Vagina (tissue), 2 donors: ENCODE data around the gene CFAP46. TPM values are rescaled to one million over a fixed set of nuclear protein-coding genes. Genes with fewer than 3 reads are reported as not detected.

Experiments
- DNase-seq, 2 donors: peaks; one replicate each; pipeline ENCODE4 v3.0.0-alpha.2; 2017; ENCODE audit errors: extremely low spot score in 2 of 2
- H3K27ac ChIP-seq: fragments of 200-600 bp; sonication (generic); one replicate; pipeline ENCODE4 v1.5.1; 2019
- H3K27me3 ChIP-seq: fragments of 200-600 bp; sonication (generic); one replicate; pipeline ENCODE4 v1.5.1; 2019
- H3K36me3 ChIP-seq, 2 donors: fragments of 200-600 bp; sonication (generic); one replicate each; pipeline ENCODE4 v1.5.1; 2017 to 2019
- H3K4me1 ChIP-seq: fragments of 200-600 bp; sonication (generic); one replicate; pipeline ENCODE4 v1.5.1; 2019
- H3K4me3 ChIP-seq, 2 donors: fragments of 200-600 bp; sonication (generic); 1 replicate in 1 of 2; 2 replicates in 1 of 2; pipeline ENCODE4 v1.5.1; 2016 to 2019
- H3K9me3 ChIP-seq: fragments of 200-600 bp; sonication (generic); one replicate; pipeline ENCODE4 v1.5.1; 2019
- POLR2A ChIP-seq, 2 donors: fragments of 450-650 bp; IDR thresholded peaks; one replicate each; pipeline ENCODE4 v1.6.1; 2017; ENCODE audit warnings: antibody characterized with exemption in 2 of 2, mild to moderate bottlenecking in 2 of 2, moderate library complexity in 2 of 2
- POLR2AphosphoS5 ChIP-seq, 2 donors: sonication (generic); formaldehyde crosslinking; IDR thresholded peaks; one replicate each; pipeline ENCODE4 v1.9.0; 2017; ENCODE audit warnings: antibody characterized with exemption in 2 of 2, mild to moderate bottlenecking in 2 of 2, low read depth in 1 of 2; ENCODE audit not compliant: insufficient read depth in 1 of 2
- intact Hi-C: fragments of 100-400 bp; cut with DNase I; formaldehyde crosslinking; loops from one replicate; pipeline ENCODE4 v1.15.1; 2023
- total RNA-seq: library from RNA; depleted of rRNA; stranded (reverse); fragments of >200 nt; gene quantifications from one replicate; pipeline ENCODE4 v1.2.3, GENCODE V29; 2016
- TF ChIP-seq, protein P1 (sequence below), 3 experiments: fragments of 450-650 bp in 2 of 3; fragments of 200-600 bp in 1 of 3; sonication (generic) in 1 of 3; IDR thresholded peaks; one replicate each; pipeline ENCODE4 v1.5.1; 2017 to 2019; ENCODE audit warnings: antibody characterized with exemption in 3 of 3, mild to moderate bottlenecking in 2 of 3, moderate library complexity in 2 of 3

CFAP46 gene
- total RNA-seq, 1 donor from 2014 or later: not detected

DNA sequence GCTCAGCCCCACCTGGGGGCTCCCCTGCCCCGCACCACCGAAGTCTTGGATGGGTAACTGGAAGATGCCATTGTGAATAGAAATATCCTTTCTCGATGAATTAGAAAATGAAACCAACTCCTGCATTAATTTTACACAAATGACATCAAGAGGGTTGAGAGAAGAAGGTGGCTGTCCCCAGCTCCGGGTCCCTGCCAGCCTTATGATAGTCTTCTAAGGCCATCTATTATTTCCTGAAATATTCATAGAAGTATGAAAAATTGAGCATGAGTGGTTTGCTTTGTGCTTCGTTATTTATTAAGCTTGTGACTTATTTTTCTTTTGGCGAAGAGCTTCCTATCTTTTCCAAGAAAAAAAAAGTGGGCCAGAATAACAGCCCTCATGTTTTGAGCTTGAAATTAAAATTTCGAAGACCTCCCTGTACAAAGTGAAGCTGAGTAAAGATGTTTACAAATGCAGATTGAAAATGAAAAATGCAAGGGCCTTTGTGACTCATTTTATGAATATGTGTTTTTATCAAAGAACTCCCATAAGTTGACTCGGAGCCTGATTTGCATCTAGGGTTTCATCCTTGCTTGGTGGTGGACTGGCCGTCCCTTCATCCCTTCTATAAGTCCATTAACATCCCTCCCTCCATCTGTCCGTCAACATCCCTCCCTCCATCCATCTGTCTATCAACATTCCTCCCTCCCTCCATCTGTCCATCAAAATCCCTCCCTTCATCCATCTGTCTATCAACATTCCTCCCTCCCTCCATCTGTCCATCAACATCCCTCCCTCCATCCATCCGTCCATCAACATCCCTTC lies 20.5 kb upstream of the CFAP46 start:
- TF ChIP-seq POLR2AphosphoS5 (IDR thresholded peaks at IDR 0.05; ENCODE audit: insufficient read depth in 1 of 2, low read depth in 1 of 2): no peak
- no peak for TF ChIP-seq POLR2A (IDR thresholded peaks at IDR 0.05)
- TF ChIP-seq, protein P1, sequence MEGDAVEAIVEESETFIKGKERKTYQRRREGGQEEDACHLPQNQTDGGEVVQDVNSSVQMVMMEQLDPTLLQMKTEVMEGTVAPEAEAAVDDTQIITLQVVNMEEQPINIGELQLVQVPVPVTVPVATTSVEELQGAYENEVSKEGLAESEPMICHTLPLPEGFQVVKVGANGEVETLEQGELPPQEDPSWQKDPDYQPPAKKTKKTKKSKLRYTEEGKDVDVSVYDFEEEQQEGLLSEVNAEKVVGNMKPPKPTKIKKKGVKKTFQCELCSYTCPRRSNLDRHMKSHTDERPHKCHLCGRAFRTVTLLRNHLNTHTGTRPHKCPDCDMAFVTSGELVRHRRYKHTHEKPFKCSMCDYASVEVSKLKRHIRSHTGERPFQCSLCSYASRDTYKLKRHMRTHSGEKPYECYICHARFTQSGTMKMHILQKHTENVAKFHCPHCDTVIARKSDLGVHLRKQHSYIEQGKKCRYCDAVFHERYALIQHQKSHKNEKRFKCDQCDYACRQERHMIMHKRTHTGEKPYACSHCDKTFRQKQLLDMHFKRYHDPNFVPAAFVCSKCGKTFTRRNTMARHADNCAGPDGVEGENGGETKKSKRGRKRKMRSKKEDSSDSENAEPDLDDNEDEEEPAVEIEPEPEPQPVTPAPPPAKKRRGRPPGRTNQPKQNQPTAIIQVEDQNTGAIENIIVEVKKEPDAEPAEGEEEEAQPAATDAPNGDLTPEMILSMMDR (IDR thresholded peaks at IDR 0.05): no peak
- Histone ChIP-seq H3K9me3 (no peaks in the 10 kb centered on the region), H3K36me3 (no peaks in the 10 kb centered on the region), H3K27me3 (no peaks in the 10 kb centered on the region), H3K4me3 (peak overlapping the region; percentile 42 to 55), H3K4me1 (peaks cover 14% of the 10 kb centered on the region), H3K27ac (no peak overlapping the region)
- intact Hi-C loops: no loop called here
- DNase-seq: no peak

DNA sequence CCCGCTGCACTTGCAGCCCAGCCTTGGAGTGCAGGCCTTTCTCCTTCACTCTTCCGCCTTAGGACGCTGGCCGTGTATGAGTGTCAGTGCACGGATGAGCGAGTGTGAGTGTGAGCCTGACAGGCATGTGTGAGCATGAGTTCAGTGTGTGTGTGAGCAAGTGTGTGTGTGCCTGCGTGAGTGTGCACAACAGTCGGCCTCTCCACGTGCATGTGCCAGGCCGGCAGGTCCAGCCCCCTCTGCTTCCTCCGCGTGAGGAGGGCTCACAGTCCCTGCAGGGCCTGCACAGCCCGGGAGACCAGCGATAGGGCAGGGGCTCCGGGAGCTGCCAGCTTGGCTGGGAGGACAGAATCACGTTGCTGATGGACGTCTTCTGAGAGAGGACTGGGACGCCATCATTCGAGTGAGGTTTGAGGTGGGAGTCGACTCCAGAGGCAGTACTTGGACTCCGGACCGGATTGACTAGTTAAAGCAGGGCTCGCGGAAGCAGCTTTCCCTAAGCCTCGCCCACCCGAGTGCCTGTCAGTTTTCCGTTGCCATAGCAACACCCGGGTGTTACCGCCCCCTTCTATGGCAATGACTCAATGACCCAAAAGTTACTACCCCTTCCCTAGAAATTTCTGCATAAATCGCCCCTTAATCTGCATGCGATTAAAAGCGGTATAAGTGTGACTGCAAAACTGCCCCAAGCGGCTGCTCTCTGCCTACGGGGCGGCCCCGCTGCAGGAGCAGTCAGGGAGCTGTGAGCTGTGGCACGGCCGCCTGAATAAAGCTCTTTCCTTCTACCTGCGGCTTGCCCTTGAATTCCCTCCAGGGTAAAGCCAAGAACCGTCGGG lies 19.6 kb upstream of the CFAP46 start:
- H3K27ac ChIP-seq: no peak overlapping the region
- intact Hi-C loops: no loop called here

DNA sequence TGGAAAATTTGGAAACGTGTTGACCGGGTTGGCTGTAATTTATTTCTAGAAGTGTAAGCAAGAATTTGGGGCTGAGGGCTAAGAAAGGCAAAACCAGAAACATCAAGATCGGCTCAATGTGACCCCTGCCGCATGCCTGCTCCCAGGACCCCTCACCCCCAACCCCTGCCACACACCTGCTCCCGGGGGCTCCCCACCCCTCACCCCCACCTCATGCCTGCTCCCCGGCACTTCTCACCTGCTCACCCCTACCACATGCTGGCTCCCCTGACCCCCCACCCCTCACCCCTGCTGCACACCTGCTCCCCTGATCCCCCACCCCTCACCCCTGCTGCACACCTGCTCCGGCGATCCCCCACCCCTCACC lies 19.0 kb upstream of the CFAP46 start:
- Histone ChIP-seq H3K4me3 (no peak overlapping the region), H3K9me3 (no peaks in the 10 kb centered on the region), H3K27ac (no peak overlapping the region), H3K4me1 (peaks cover 14% of the 10 kb centered on the region), H3K27me3 (no peaks in the 10 kb centered on the region), H3K36me3 (no peaks in the 10 kb centered on the region)
- no peak for DNase-seq
- intact Hi-C loops: no loop called here
- TF ChIP-seq POLR2A (IDR thresholded peaks at IDR 0.05) (no peak), POLR2AphosphoS5 (IDR thresholded peaks at IDR 0.05; ENCODE audit: insufficient read depth in 1 of 2, low read depth in 1 of 2) (no peak)
- TF ChIP-seq, protein P1 (IDR thresholded peaks at IDR 0.05): no peak

More for the DNA sequence above, 19.6 kb upstream of the CFAP46 start:
- Histone ChIP-seq H3K4me3 (peak overlapping the region; percentile 42 to 55), H3K4me1 (peaks cover 14% of the 10 kb centered on the region), H3K9me3 (no peaks in the 10 kb centered on the region), H3K36me3 (no peaks in the 10 kb centered on the region), H3K27me3 (no peaks in the 10 kb centered on the region)
- TF ChIP-seq, protein P1 (IDR thresholded peaks at IDR 0.05): no peak
- TF ChIP-seq POLR2AphosphoS5 (IDR thresholded peaks at IDR 0.05; ENCODE audit: insufficient read depth in 1 of 2, low read depth in 1 of 2) (peak in 1 of 2 donors; percentile 24), POLR2A (IDR thresholded peaks at IDR 0.05) (no peak)
- DNase-seq: no peak

DNA sequence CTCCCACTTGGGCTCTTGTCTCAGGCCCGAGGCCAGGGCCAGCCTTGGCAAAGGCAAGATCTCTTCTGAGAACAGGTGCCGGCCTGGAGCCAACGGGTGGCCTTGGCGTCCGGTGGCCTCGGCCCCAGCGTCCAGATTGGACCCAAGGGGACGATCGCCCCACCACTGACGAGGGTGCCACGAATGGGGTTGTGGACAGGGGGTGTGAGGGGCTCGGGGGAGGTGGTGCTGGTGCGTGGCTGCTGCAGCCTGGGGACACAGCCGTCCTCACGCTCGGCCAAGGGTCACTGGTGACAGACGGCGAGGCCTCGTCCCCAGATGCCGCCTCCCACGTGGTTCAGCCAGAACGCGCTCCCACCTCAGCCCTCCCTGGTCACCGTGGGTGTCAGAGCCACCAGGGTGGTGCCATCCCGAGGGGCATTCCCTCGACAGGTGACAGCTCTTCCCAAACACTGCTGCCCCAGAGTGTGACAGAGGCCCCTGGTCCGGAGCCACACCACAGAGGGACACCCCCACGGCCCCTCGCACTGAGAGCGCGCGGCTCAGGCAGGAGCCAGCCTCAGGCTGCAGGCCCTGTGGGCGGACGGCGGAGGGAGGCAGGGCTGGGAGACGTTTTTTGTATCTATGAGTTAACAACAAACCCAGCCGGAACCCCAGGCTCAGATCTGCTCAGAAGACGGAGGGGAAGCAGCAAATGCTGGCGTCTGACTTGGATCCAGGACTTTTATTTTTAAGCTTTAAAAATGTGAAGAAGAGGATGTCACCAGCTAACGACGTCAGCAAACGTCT lies 18.5 kb upstream of the CFAP46 start:
- intact Hi-C loops: no loop called here
- Histone ChIP-seq H3K9me3 (no peaks in the 10 kb centered on the region), H3K36me3 (no peaks in the 10 kb centered on the region), H3K27me3 (no peaks in the 10 kb centered on the region), H3K27ac (no peak overlapping the region), H3K4me3 (no peak overlapping the region), H3K4me1 (peaks cover 14% of the 10 kb centered on the region)
- no peak for TF ChIP-seq POLR2A (IDR thresholded peaks at IDR 0.05)
- TF ChIP-seq POLR2AphosphoS5 (IDR thresholded peaks at IDR 0.05; ENCODE audit: insufficient read depth in 1 of 2, low read depth in 1 of 2): no peak
- TF ChIP-seq, protein P1 (IDR thresholded peaks at IDR 0.05): no peak
- DNase-seq: no peak
